ENCODE measurements around the gene PLXNB3. TPM values are rescaled to one million over a fixed set of nuclear protein-coding genes. Genes with fewer than 3 reads are reported as not detected.

Gene PLXNB3
- total RNA-seq, 1 experiment from 2014 or later: 13.8 TPM

GRCh38 chrX:153791104-153791852 lies 27.2 kb downstream of the PLXNB3 start:
- no peak for DNase-seq (ENCODE audit: low spot score)

GRCh38 chrX:153792368-153792767 lies 28.3 kb downstream of the PLXNB3 start:
- DNase-seq (ENCODE audit: low spot score): no peak

GRCh38 chrX:153793291-153793690 lies 29.2 kb downstream of the PLXNB3 start:
- no peak for DNase-seq (ENCODE audit: low spot score)

GRCh38 chrX:153794018-153794896 lies 30.2 kb downstream of the PLXNB3 start, which contains the start of the genes IDH3G and SSR4:
IDH3G (minus strand) TSS chrX:153794375; CDS start chrX:153794326, 49 bp downstream.
SSR4 (plus strand) TSS chrX:153794668; CDS start chrX:153794688, 20 bp downstream.
- DNase-seq (ENCODE audit: low spot score): peak; percentile 97

GRCh38 chrX:153794897-153795816 lies 31.1 kb downstream of the PLXNB3 start:
- DNase-seq (ENCODE audit: low spot score): no peak

- no peak for DNase-seq (ENCODE audit: low spot score)
These were observed 33.5 kb downstream of the PLXNB3 start for GRCh38 chrX:153797415-153798015.

GRCh38 chrX:153799326-153799725 lies 35.3 kb downstream of the PLXNB3 start:
- no peak for DNase-seq (ENCODE audit: low spot score)

GRCh38 chrX:153800177-153800722 lies 36.2 kb downstream of the PLXNB3 start:
- no peak for DNase-seq (ENCODE audit: low spot score)

GRCh38 chrX:153800746-153801145 lies 36.7 kb downstream of the PLXNB3 start:
- DNase-seq (ENCODE audit: low spot score): no peak

- no peak for DNase-seq (ENCODE audit: low spot score)
These were observed 37.6 kb downstream of the PLXNB3 start for GRCh38 chrX:153801669-153802068.

GRCh38 chrX:153802513-153803045 lies 38.5 kb downstream of the PLXNB3 start:
- no peak for DNase-seq (ENCODE audit: low spot score)

- no peak for DNase-seq (ENCODE audit: low spot score)
These were observed 39.4 kb downstream of the PLXNB3 start for GRCh38 chrX:153803211-153804099.

- DNase-seq (ENCODE audit: low spot score): no peak
These were observed 40.1 kb downstream of the PLXNB3 start for GRCh38 chrX:153804100-153804595.

GRCh38 chrX:153804621-153805020 lies 40.6 kb downstream of the PLXNB3 start:
- DNase-seq (ENCODE audit: low spot score): no peak

GRCh38 chrX:153805436-153805835 lies 41.4 kb downstream of the PLXNB3 start:
- DNase-seq (ENCODE audit: low spot score): no peak

GRCh38 chrX:153806999-153807575 lies 43.0 kb downstream of the PLXNB3 start:
- DNase-seq (ENCODE audit: low spot score): no peak

- no peak for DNase-seq (ENCODE audit: low spot score)
These were observed 43.9 kb downstream of the PLXNB3 start for GRCh38 chrX:153807976-153808375.

GRCh38 chrX:153812220-153812619 lies 48.2 kb downstream of the PLXNB3 start:
- no peak for DNase-seq (ENCODE audit: low spot score)

- no peak for DNase-seq (ENCODE audit: low spot score)
These were observed 49.1 kb downstream of the PLXNB3 start for GRCh38 chrX:153813161-153813560.

Measured in A172 (cell line).